ENCODE measurements around the gene SKOR1. TPM values are rescaled to one million over a fixed set of nuclear protein-coding genes. Genes with fewer than 3 reads are reported as not detected.

The SKOR1 gene
- total RNA-seq, 4 donors from 2014 or later: 1.1 to 2.3 (median 1.5) TPM

DNA sequence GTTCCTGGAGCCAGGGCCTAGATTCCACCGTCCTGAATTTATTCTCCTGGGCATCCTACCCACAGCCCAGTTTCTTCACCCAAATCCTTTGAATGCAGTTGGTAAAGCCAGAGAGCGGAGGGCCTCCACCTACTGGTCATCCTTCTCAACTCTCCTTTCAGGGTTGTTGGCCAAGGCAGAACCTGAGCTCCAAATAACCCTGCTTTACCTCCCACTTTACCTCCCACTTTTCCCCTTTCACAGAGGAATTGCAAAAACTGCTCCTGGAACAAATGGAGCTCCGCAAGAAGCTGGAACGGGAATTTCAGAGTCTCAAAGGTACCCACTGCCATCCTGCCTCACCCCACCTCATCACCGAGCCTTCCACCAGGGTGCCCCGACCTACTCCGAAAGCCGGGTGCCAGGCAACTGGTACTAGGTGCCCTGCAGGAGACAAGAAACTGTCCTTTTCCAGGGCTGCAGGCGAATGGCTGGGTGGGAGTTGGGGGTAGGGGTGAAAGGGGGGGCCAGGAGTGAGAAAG, 6.8 kb downstream of the SKOR1 start:
- peaks cover 69% of the 10 kb centered on the region for H3K4me1 ChIP-seq
- no peaks in the 10 kb centered on the region for H3K9me3 ChIP-seq
- H3K27me3 ChIP-seq: peaks cover 90% of the 10 kb centered on the region
- no peak for DNase-seq (ENCODE audit: low spot score in 2 of 2)
- no peak overlapping the region for H3K4me3 ChIP-seq
- 63% methylated on average over 9 of the region's 9 CpGs for WGBS
- H3K27ac ChIP-seq: no peak overlapping the region
- H3K36me3 ChIP-seq: no peaks in the 10 kb centered on the region
- TF ChIP-seq, protein P1, sequence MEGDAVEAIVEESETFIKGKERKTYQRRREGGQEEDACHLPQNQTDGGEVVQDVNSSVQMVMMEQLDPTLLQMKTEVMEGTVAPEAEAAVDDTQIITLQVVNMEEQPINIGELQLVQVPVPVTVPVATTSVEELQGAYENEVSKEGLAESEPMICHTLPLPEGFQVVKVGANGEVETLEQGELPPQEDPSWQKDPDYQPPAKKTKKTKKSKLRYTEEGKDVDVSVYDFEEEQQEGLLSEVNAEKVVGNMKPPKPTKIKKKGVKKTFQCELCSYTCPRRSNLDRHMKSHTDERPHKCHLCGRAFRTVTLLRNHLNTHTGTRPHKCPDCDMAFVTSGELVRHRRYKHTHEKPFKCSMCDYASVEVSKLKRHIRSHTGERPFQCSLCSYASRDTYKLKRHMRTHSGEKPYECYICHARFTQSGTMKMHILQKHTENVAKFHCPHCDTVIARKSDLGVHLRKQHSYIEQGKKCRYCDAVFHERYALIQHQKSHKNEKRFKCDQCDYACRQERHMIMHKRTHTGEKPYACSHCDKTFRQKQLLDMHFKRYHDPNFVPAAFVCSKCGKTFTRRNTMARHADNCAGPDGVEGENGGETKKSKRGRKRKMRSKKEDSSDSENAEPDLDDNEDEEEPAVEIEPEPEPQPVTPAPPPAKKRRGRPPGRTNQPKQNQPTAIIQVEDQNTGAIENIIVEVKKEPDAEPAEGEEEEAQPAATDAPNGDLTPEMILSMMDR (IDR thresholded peaks at IDR 0.05): no peak
- TF ChIP-seq POLR2A (IDR thresholded peaks at IDR 0.05) (no peak), EP300 (IDR thresholded peaks at IDR 0.05) (no peak), POLR2AphosphoS5 (IDR thresholded peaks at IDR 0.05) (no peak)

DNA sequence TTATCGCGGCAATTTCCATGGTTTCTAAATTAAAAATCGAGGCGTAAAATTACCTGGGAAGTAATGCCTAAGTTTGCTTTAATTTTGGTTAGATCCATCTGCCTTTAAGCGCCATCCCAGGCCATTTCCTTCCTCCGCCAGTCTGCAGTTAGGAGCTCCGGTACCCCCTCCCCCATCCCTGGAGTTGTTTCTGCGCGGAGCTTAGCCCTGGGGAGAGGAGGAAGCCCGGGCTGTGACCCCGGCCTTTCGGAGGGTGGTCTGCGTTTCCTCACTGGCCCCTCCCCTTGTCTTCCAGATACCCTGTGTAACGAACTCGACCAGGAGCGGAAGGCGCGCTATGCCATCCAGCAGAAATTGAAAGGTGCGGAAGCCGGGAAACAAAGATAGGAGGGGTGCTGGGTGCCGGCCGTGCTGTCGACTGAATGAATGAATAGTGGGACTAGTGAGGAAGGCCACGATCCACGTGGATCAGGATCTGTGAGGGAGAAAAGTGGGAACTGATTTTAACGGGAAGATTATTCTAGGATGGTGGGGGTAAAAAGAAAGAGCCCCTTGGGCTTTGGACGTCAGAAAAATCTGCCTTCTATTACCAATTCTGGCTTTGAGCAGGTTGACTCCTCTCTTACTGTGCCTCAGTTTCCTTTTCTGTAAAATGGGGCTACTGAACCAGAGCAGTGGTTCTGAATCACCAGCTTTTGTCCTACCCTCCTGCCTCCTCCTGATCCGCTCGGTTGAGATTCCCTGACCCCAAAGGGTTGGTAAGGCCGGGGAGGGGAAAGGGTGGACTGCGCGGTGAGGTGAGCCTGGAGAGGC, 7.8 kb downstream of the SKOR1 start:
- Histone ChIP-seq H3K27ac (no peak overlapping the region), H3K36me3 (no peaks in the 10 kb centered on the region), H3K4me3 (peak overlapping the region; percentile 51), H3K4me1 (peaks cover 59% of the 10 kb centered on the region), H3K9me3 (no peaks in the 10 kb centered on the region), H3K27me3 (peaks cover 80% of the 10 kb centered on the region)
- TF ChIP-seq POLR2AphosphoS5 (IDR thresholded peaks at IDR 0.05) (no peak), EP300 (IDR thresholded peaks at IDR 0.05) (no peak), POLR2A (IDR thresholded peaks at IDR 0.05) (no peak)
- TF ChIP-seq, protein P1 (IDR thresholded peaks at IDR 0.05): no peak
- no peak for DNase-seq (ENCODE audit: low spot score in 2 of 2)
- 11% methylated on average over 32 of the region's 32 CpGs for WGBS

DNA sequence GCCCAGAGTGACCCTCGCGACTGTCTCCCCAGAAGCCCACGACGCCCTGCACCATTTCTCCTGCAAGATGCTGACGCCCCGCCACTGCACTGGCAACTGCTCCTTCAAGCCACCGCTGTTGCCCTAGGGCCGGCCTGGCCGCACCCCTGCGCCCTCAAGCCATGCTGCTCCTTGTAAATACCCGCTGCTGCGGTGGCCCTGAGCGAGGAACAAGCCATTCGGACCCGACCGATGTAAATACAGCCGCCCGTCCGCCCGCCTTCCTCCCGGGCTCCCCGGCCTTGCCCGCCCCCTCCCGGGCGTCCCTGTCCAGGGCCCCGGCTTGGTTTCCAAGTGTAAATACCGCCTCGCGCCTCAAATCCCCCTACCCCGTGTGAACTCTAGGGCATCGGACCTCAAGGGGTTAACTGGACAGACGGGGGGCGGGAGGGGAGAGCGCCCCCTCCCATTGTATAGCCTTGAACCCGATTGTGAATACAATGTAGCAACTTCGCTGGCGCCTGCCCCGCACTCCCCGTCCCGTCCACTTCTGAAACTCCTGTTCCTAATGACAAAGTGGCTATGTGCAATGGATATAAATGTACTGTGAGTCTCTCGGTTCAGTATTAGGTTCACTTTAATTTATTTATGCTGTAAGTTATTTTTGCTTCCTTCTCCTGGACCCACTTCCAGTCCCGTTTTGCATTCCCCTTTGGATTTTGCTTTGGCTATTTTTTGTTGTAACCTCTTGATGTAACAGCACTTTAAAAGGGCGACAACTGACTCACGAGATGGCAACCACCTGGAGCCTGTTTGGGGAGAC, 8.6 kb downstream of the SKOR1 start:
- peaks cover 72% of the 10 kb centered on the region for H3K27me3 ChIP-seq
- H3K27ac ChIP-seq: no peak overlapping the region
- no peak for TF ChIP-seq POLR2A (IDR thresholded peaks at IDR 0.05)
- TF ChIP-seq, protein P1 (IDR thresholded peaks at IDR 0.05): peak; percentile 20 to 35
- peaks cover 58% of the 10 kb centered on the region for H3K4me1 ChIP-seq
- no peaks in the 10 kb centered on the region for H3K9me3 ChIP-seq
- peak overlapping the region; percentile 51 for H3K4me3 ChIP-seq
- peak in 1 of 2 donors; percentile 63 for DNase-seq (ENCODE audit: low spot score in 2 of 2)
- WGBS: 4% methylated on average over 22 of the region's 44 CpGs
- H3K36me3 ChIP-seq: no peaks in the 10 kb centered on the region

DNA sequence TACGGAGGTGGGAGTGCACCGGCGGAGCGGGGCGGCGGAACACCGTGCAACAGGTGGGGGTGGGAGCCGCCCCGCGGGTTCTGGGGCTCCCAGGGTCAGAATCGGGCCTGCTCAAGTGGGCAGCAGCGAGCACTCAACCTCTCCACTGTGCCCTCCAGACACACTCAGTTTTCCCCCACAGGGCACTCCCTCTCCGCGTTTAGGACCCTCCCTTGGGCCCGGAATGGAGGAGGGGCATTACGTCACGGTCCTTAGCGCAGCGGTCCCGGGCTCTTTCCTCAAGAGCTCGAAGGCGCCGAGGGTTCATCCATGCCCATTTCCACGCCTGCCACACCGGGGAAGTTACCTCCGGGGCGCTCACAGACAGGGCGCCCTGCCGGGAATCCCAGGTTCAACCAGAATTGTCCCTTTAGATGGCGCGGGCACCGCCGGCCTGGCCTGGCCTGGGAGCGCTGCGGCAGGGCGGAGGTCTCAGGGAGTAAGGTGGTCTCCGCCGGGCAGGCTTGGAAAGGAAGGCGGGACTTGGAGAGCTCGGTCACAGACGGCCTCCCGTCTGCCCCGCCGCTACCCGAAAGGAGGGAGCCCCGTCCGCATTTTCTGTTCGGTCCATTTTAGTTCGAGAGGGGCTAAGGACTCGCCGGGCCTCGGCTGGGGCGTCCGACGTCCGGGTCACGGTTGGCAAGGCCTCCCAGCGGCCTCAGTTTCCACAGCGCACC, 9.4 kb downstream of the SKOR1 start:
- DNase-seq (ENCODE audit: low spot score in 2 of 2): peak in 1 of 2 donors; percentile 70
- no peaks in the 10 kb centered on the region for H3K36me3 ChIP-seq
- no peak for TF ChIP-seq EP300 (IDR thresholded peaks at IDR 0.05)
- no peak for TF ChIP-seq POLR2AphosphoS5 (IDR thresholded peaks at IDR 0.05)
- no peak for TF ChIP-seq POLR2A (IDR thresholded peaks at IDR 0.05)
- TF ChIP-seq, protein P1 (IDR thresholded peaks at IDR 0.05): no peak
- peaks cover 64% of the 10 kb centered on the region for H3K27me3 ChIP-seq
- H3K4me3 ChIP-seq: peak overlapping the region; percentile 51
- H3K9me3 ChIP-seq: no peaks in the 10 kb centered on the region
- H3K4me1 ChIP-seq: peaks cover 57% of the 10 kb centered on the region
- under 1% methylated on average over 31 of the region's 59 CpGs for WGBS
- H3K27ac ChIP-seq: no peak overlapping the region

Data from suprapubic skin (tissue), 4 donors.